Esophagus squamous epithelium (tissue), 4 donors: ENCODE data around the gene CLSTN2.

ENCODE experiments used
- CTCF ChIP-seq, 6 experiments: fragments of 450-650 bp in 4 of 6; fragments of 200-600 bp in 2 of 6; sonication (generic) in 2 of 6; IDR thresholded peaks; one replicate each; pipeline ENCODE4 v1.5.1; 2016 to 2019; ENCODE audit warnings: antibody characterized with exemption in 6 of 6, mild to moderate bottlenecking in 4 of 6, moderate library complexity in 4 of 6
- POLR2A ChIP-seq, 4 donors: fragments of 450-650 bp; IDR thresholded peaks; one replicate each; pipeline ENCODE4 v1.6.1; 2017; ENCODE audit warnings: antibody characterized with exemption in 4 of 4, mild to moderate bottlenecking in 4 of 4, moderate library complexity in 3 of 4

- TF ChIP-seq POLR2A (IDR thresholded peaks at IDR 0.05) (no peak), CTCF (IDR thresholded peaks at IDR 0.05) (no peak)
Measured at GRCh38 chr3:140552403-140552802, 617.4 kb downstream of the CLSTN2 start.
